Heart left ventricle (tissue), 16 donors: ENCODE measurements around the gene KIF27. TPM values are rescaled to one million over a fixed set of nuclear protein-coding genes. Genes with fewer than 3 reads are reported as not detected.

Source experiments
- ATAC-seq, 4 donors: fragments of 200-7000 bp; cut with Tn5 transposase; one replicate each; pipeline ENCODE4 v1.9.1; 2020 to 2022; ENCODE audit warnings: moderate library complexity in 4 of 4, mild to moderate bottlenecking in 3 of 4, moderate number of reproducible peaks in 1 of 4
- DNase-seq, 5 donors: peaks; one replicate each; pipeline ENCODE4 v3.0.0-alpha.2; 2020
- H3K27ac ChIP-seq, 12 donors: fragments of 200-600 bp; sonication (generic) in 4 of 12; one replicate each; pipeline versions ENCODE4 v1.5.0 to v1.8.0; 2016 to 2022; ENCODE audit warnings: mild to moderate bottlenecking in 2 of 12
- H3K27me3 ChIP-seq, 9 donors: fragments of 200-600 bp; sonication (generic) in 2 of 9; one replicate each; pipeline versions ENCODE4 v1.5.1 to v1.8.0; 2016 to 2022; ENCODE audit warnings: mild to moderate bottlenecking in 3 of 9
- H3K36me3 ChIP-seq, 9 donors: fragments of 200-600 bp; sonication (generic) in 2 of 9; one replicate each; pipeline versions ENCODE4 v1.5.0 to v1.8.0; 2018 to 2022; ENCODE audit warnings: mild to moderate bottlenecking in 2 of 9
- H3K4me1 ChIP-seq, 12 donors: fragments of 200-600 bp; sonication (generic) in 4 of 12; one replicate each; pipeline versions ENCODE4 v1.5.0 to v1.8.0; 2016 to 2022; ENCODE audit warnings: mild to moderate bottlenecking in 3 of 12
- H3K4me3 ChIP-seq, 12 donors: fragments of 200-600 bp; sonication (generic) in 4 of 12; one replicate each; pipeline versions ENCODE4 v1.5.0 to v1.8.0; 2017 to 2022; ENCODE audit warnings: mild to moderate bottlenecking in 9 of 12, moderate library complexity in 4 of 12
- H3K9me3 ChIP-seq, 12 donors: fragments of 200-600 bp; sonication (generic) in 4 of 12; one replicate each; pipeline versions ENCODE4 v1.5.0 to v1.8.0; 2016 to 2022; ENCODE audit warnings: mild to moderate bottlenecking in 1 of 12
- POLR2A ChIP-seq, 2 donors: fragments of 450-650 bp; IDR thresholded peaks; one replicate each; pipeline ENCODE4 v1.6.1; 2017; ENCODE audit warnings: antibody characterized with exemption in 2 of 2, mild to moderate bottlenecking in 2 of 2, moderate library complexity in 2 of 2
- WGBS, 4 donors: extraction: QIAGEN DNeasy Blood & Tissue Kit in 2 of 4; methylation state at CpG; one replicate each; pipeline versions ENCODE4 v1.1.5 to v1.1.7; 2013 to 2018; 5-methylcytosine and 5-hydroxymethylcytosine counted together
- intact Hi-C, 10 donors: fragments of 100-400 bp; cut with DNase I; formaldehyde crosslinking; loops; one replicate each; pipeline versions ENCODE4 v1.11.1 to v1.14.2; 2022
- polyA plus RNA-seq, 2 donors: library from polyadenylated mRNA; stranded (reverse); fragments of 200-250 nt; gene quantifications; one replicate each; pipeline ENCODE4 v1.2.3, GENCODE V29; 2013
- total RNA-seq, 9 donors: library from RNA; depleted of rRNA in 2 of 9; stranded (reverse); fragments of >200 nt in 2 of 9; fragmentation: NEBNext Ultra II Directional in 3 of 9; extraction: Animal tissue kit (Norgen Biotek cat#: 25700) in 3 of 9; gene quantifications; one replicate each; pipeline versions ENCODE4 v1.1.0 to v1.2.4, GENCODE V29; 2016 to 2023
- TF ChIP-seq, protein P1 (sequence below), 12 donors: fragments of 200-600 bp; sonication (generic) in 4 of 12; IDR thresholded peaks; one replicate each; pipeline versions ENCODE4 v1.5.0 to v1.8.0; 2018 to 2022; ENCODE audit warnings: antibody characterized with exemption in 12 of 12, mild to moderate bottlenecking in 5 of 12
- donor health status: ischemic (EF 13 %, LVEDD 7.1; RV severe dilation, severe dysfunction).
- donor health status: healthy with polysubstance abuse.
- donor health status: DM: no; HTN: yes; CAD: no.
- donor health status: DM: no; HTN: no; CAD: no.
- donor health status: ischemic (EF 25% LVEDD 6.9; RV normal size, moderate dysfunction).
- donor health status: ischemic (EF 25% LVEDD 5.7; RV mildly dilated, moderate dysfunction).
- donor health status: healthy.
- donor health status: DM: yes; HTN: yes; CAD: no.
- donor health status: ischemic (EF 35%, LVEDD 5.7; RV mildly dilated, moderate dysfunction).
- donor health status: nonischemic (EF 11% LVEDD 7.7; RV severe dilation, severe dysfunction).
- donor health status: DM: yes; HTN: yes; CAD: no.
- donor health status: PGD.
- donor health status: ischemic (EF 29% LVEDD 5.4; RV normal size, mild dysfunction).
- donor health status: nonischemic (EF 23%, LVEDD 6.1; RV moderate dilation, normal function).

KIF27 gene
- total and polyA plus RNA-seq, 11 donors: 0.53 to 4.2 (median 3.1) TPM

DNA sequence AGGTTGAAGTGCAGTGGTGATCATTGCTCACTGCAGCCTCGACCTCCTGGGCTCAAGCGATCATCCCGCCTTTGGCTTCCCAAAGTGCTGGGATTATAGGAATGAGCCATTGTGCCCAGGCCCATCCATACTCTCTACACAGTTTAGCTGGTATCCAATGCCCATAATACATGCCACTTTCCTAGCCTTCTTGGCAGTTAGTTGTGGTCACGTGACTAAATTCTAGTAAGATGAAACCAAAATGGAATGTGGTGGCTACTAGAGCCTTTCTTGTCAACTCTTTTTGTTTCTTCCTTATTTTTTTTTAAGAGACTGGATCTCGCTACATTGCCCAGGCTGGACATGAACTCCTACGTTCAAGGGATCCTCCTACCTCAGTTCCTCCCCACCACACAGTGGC lies 15.3 kb upstream of the KIF27 start:
- Histone ChIP-seq H3K27ac (no peak overlapping the region), H3K9me3 (no peaks in the 10 kb centered on the region), H3K4me3 (no peak overlapping the region), H3K27me3 (no peaks in the 10 kb centered on the region), H3K4me1 (peaks cover 0 to 38% (median 5%) of the 10 kb centered on the region in 12 donors), H3K36me3 (peaks cover 0 to 37% (median 29%) of the 10 kb centered on the region in 9 donors)
- no peak for ATAC-seq
- WGBS, 4 donors: 85 to 94% (median 88%) methylated on average over 6 of the region's 6 CpGs
- DNase-seq: no peak
- intact Hi-C loops: loop anchor here in 7 of 10 donors (2.0 to 5.0 kb wide), 6 partner anchors 236 to 381 kb away; no protein-coding TSS in a partner anchor
- no peak for TF ChIP-seq POLR2A (IDR thresholded peaks at IDR 0.05)
- TF ChIP-seq, protein P1, sequence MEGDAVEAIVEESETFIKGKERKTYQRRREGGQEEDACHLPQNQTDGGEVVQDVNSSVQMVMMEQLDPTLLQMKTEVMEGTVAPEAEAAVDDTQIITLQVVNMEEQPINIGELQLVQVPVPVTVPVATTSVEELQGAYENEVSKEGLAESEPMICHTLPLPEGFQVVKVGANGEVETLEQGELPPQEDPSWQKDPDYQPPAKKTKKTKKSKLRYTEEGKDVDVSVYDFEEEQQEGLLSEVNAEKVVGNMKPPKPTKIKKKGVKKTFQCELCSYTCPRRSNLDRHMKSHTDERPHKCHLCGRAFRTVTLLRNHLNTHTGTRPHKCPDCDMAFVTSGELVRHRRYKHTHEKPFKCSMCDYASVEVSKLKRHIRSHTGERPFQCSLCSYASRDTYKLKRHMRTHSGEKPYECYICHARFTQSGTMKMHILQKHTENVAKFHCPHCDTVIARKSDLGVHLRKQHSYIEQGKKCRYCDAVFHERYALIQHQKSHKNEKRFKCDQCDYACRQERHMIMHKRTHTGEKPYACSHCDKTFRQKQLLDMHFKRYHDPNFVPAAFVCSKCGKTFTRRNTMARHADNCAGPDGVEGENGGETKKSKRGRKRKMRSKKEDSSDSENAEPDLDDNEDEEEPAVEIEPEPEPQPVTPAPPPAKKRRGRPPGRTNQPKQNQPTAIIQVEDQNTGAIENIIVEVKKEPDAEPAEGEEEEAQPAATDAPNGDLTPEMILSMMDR (IDR thresholded peaks at IDR 0.05): no peak

DNA sequence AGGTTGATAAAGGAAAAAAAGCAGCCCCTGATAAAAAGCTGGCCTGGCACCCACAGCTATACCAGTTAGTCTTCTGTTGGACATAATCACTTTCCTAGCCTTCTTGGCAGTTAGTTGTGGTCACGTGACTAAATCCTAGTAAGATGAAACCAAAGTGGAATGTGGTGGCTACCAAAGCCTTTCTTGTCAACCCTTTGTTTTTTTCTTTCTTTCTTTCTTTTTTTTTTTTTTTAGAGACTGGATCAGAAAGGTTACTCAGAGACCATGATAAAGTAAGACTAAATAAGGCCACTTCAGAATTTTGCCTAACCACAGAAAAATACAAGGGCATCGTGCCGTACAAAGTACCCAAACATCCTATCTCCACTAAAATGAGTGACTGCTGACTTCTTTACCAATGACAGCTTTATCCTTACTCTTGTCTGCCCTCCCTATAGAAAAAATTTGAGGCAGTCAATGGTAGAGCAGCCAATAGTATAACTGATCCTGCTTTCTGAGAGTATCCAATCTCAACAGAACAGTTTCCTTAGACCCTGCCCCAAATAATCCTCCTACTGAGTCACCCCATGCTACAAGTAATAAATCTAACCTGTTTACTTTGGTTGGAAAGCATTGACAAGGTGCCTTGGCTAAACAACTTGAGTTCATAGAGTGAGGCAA lies 14.2 kb upstream of the KIF27 start:
- Histone ChIP-seq H3K9me3 (no peaks in the 10 kb centered on the region), H3K4me3 (no peak overlapping the region), H3K27me3 (no peaks in the 10 kb centered on the region), H3K36me3 (peaks cover 0 to 26% (median 18%) of the 10 kb centered on the region in 9 donors), H3K4me1 (peaks cover 0 to 38% (median 5%) of the 10 kb centered on the region in 12 donors), H3K27ac (no peak overlapping the region)
- ATAC-seq: peak in 3 of 4 donors; percentile 25 to 38 (median 37)
- no peak for TF ChIP-seq POLR2A (IDR thresholded peaks at IDR 0.05)
- TF ChIP-seq, protein P1 (IDR thresholded peaks at IDR 0.05): no peak
- DNase-seq: no peak
- intact Hi-C loops: loop anchor here in 7 of 10 donors (5.0 kb wide), 4 partner anchors 237 to 382 kb away; no protein-coding TSS in a partner anchor
- WGBS, 4 donors: 69 to 80% (median 72%) methylated on average over 3 of the region's 3 CpGs

DNA sequence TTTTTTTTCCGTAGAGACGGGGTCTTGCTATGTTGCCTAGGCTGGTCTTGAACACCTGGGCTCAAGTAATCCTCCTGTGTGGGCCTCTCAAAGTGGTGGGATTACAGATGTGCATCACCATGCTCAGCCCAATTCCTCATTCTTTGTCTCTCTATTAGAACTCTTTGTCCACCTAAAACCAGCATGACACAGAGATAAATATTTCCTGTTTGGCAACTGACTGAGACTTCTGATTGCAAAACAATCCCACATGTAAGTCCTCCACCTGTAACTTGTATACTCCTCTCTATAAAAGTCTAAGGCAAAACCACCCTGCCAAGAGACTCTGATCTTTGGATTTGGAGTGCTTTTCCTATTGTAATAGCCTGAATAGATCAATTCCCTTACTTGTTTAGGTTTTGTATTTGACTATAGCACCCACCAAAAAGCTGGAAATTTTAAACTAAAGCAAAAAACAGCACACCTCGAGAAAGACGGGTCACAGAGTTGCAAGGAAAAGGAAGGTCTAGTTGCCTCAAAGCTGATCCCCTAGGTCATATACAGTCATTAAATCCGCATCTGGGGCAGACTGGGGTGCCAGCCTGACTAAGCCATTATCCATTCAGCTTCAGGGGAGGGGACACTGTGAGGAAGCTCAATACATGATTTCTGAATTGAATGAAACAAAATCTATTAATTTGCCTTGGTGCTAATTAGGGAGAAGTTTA lies 13.5 kb upstream of the KIF27 start:
- 76 to 84% (median 83%) methylated on average over 5 of the region's 5 CpGs for WGBS, 4 donors
- Histone ChIP-seq H3K9me3 (no peaks in the 10 kb centered on the region), H3K27ac (no peak overlapping the region), H3K4me3 (no peak overlapping the region), H3K4me1 (peaks cover 0 to 38% (median 5%) of the 10 kb centered on the region in 12 donors), H3K36me3 (peaks cover 0 to 19% (median 11%) of the 10 kb centered on the region in 9 donors), H3K27me3 (no peaks in the 10 kb centered on the region)
- TF ChIP-seq, protein P1 (IDR thresholded peaks at IDR 0.05): no peak
- TF ChIP-seq POLR2A (IDR thresholded peaks at IDR 0.05): no peak
- ATAC-seq: peak in 3 of 4 donors; percentile 9 to 28 (median 22)
- intact Hi-C loops: loop anchor here in 7 of 10 donors (5.0 kb wide), 4 partner anchors 238 to 383 kb away; no protein-coding TSS in a partner anchor
- DNase-seq: no peak

DNA sequence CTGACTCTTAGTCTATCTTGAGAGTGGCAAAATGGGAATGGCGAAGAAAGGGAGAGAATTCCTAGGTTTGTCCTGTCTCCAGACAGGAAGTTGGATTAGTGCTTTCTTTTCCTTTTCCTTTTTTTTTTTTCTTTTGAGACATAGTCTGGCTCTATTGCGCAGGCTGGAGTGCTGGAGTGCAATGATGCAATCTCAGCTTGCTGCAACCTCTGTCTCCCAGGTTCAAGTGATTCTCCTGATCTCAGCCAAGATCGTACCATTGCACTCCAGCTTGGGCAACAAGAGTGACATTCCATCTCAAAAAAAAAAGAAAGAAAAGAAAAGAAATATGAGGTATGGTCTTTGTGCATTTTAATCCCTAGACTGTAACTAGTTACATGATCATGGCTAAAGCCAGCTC lies 12.6 kb upstream of the KIF27 start:
- peaks cover 0 to 10% (median 3%) of the 10 kb centered on the region in 9 donors for H3K36me3 ChIP-seq
- H3K4me3 ChIP-seq: no peak overlapping the region
- intact Hi-C loops: no loop called here
- no peak overlapping the region for H3K27ac ChIP-seq
- peaks cover 0 to 38% (median 5%) of the 10 kb centered on the region in 12 donors for H3K4me1 ChIP-seq
- peak in 1 of 4 donors; percentile 15 for ATAC-seq
- H3K27me3 ChIP-seq: no peaks in the 10 kb centered on the region
- H3K9me3 ChIP-seq: no peaks in the 10 kb centered on the region
- DNase-seq: no peak
- TF ChIP-seq, protein P1 (IDR thresholded peaks at IDR 0.05): no peak
- TF ChIP-seq POLR2A (IDR thresholded peaks at IDR 0.05): no peak
- 74 to 83% (median 80%) methylated on average over 3 of the region's 3 CpGs for WGBS, 4 donors
